Mucosa of descending colon (tissue), 3 donors: ENCODE results near the gene BAG3. TPM values are rescaled to one million over a fixed set of nuclear protein-coding genes. Genes with fewer than 3 reads are reported as not detected.
"Not testable (repeated sequence)": the region's sequence is repeated elsewhere in the genome, so short reads cannot be mapped to it uniquely, and the experiment has no call there.

ENCODE experiments used
- ATAC-seq: fragments of 200-7000 bp; cut with Tn5 transposase; one replicate; pipeline ENCODE4 v1.9.1; 2020; ENCODE audit warnings: mild to moderate bottlenecking, moderate library complexity
- DNase-seq, 3 donors: peaks; one replicate each; pipeline ENCODE4 v3.0.0-alpha.2; 2020
- H3K36me3 ChIP-seq: fragments of 200-600 bp; one replicate; pipeline ENCODE4 v1.8.0; 2021; ENCODE audit warnings: low read depth, mild to moderate bottlenecking
- H3K4me1 ChIP-seq: fragments of 200-600 bp; one replicate; pipeline ENCODE4 v1.8.0; 2021; ENCODE audit warnings: low read depth, mild to moderate bottlenecking
- H3K4me3 ChIP-seq: fragments of 200-600 bp; one replicate; pipeline ENCODE4 v1.8.0; 2021; ENCODE audit warnings: mild to moderate bottlenecking
- H3K9me3 ChIP-seq: fragments of 200-600 bp; one replicate; pipeline ENCODE4 v1.8.0; 2021; ENCODE audit warnings: mild to moderate bottlenecking
- intact Hi-C, 2 donors: fragments of 100-400 bp; cut with DNase I in 1 of 2; cut with micrococcal nuclease in 1 of 2; formaldehyde crosslinking; loops; one replicate each; pipeline versions ENCODE4 v1.11.0 to v1.11.1; 2022; cut with DNase I, micrococcal nuclease
- total RNA-seq, 3 donors: library from RNA; stranded (reverse); fragmentation: NEBNext Ultra II Directional in 2 of 3; extraction: Animal tissue kit (Norgen Biotek cat#: 25700) in 2 of 3; gene quantifications; one replicate each; pipeline versions ENCODE4 v1.2.1 to v1.2.4, GENCODE V29; 2021 to 2023
- TF ChIP-seq, protein P1 (sequence below): fragments of 200-600 bp; IDR thresholded peaks from one replicate; pipeline ENCODE4 v1.8.0; 2022; ENCODE audit warnings: antibody characterized with exemption, mild to moderate bottlenecking
- donor health status: DM: no; HTN: no; CAD: no; lungs with moderate emphysema.
- donor health status: DM: no; HTN: no; CAD: no.
- donor health status: DM: no; HTN: yes; CAD: no.

The BAG3 gene
- total RNA-seq, 3 donors from 2014 or later: 15.4 to 55.9 (median 26.3) TPM

DNA sequence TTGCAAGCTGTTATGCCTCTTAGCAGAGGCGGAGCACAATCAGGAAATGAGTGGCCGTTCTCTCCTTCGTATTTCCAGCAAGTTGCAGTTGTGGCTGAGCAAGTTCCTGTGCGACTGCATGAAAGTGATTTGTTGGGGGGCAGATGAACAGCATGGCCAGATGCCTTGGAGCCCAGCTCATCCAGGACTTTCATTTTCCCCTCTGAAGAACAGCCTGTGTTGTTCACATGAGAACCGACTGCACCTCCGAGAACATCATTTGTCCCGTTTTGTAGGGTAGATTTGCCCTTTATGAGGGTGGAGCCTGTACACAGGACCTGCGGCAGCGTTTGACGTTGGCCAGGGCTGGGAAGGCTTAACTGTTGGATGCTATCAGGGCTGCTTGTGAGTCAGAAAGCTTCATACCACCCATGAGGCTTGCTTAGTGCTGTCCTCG is 4.4 kb downstream of the BAG3 start:
- Histone ChIP-seq H3K9me3 (no peaks in the 10 kb centered on the region), H3K36me3 (no peaks in the 10 kb centered on the region), H3K4me1 (peaks cover 18% of the 10 kb centered on the region), H3K4me3 (no peak overlapping the region)
- intact Hi-C loops: no loop called here
- peak in 1 of 3 donors; percentile 29 for DNase-seq
- TF ChIP-seq, protein P1, sequence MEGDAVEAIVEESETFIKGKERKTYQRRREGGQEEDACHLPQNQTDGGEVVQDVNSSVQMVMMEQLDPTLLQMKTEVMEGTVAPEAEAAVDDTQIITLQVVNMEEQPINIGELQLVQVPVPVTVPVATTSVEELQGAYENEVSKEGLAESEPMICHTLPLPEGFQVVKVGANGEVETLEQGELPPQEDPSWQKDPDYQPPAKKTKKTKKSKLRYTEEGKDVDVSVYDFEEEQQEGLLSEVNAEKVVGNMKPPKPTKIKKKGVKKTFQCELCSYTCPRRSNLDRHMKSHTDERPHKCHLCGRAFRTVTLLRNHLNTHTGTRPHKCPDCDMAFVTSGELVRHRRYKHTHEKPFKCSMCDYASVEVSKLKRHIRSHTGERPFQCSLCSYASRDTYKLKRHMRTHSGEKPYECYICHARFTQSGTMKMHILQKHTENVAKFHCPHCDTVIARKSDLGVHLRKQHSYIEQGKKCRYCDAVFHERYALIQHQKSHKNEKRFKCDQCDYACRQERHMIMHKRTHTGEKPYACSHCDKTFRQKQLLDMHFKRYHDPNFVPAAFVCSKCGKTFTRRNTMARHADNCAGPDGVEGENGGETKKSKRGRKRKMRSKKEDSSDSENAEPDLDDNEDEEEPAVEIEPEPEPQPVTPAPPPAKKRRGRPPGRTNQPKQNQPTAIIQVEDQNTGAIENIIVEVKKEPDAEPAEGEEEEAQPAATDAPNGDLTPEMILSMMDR: no peak
- no peak for ATAC-seq

DNA sequence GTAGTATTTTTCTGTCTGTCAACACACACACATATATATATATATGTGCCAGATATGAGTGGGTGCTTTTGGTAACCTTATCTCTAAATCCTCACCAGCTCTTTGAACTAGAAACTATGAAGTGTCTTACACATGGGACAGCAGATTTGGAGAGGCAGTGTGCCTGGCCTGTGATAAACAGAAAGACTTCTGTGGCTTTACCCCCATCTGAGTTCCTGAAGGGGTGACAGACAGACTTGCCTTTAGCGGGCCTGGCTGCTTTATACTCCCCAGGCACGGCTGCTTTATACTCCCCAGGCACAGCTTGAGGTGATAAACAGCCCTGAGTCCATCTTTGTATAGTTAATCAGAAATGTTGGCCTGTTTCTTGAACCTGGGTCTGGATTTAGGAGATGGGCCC is 5.6 kb downstream of the BAG3 start:
- DNase-seq (no peak), ATAC-seq (no peak)
- Histone ChIP-seq H3K4me3 (no peak overlapping the region), H3K36me3 (no peaks in the 10 kb centered on the region), H3K4me1 (peaks cover 18% of the 10 kb centered on the region), H3K9me3 (no peaks in the 10 kb centered on the region)
- intact Hi-C loops: no loop called here
- TF ChIP-seq, protein P1: no peak

- Histone ChIP-seq H3K4me1 (peaks cover 18% of the 10 kb centered on the region), H3K36me3 (no peaks in the 10 kb centered on the region), H3K9me3 (no peaks in the 10 kb centered on the region), H3K4me3 (no peak overlapping the region)
- no peak for ATAC-seq
- no peak for DNase-seq
- TF ChIP-seq, protein P1: no peak
- intact Hi-C loops: no loop called here
These were observed 6.5 kb downstream of the BAG3 start for GRCh38 chr10:119657725-119658124.

DNA sequence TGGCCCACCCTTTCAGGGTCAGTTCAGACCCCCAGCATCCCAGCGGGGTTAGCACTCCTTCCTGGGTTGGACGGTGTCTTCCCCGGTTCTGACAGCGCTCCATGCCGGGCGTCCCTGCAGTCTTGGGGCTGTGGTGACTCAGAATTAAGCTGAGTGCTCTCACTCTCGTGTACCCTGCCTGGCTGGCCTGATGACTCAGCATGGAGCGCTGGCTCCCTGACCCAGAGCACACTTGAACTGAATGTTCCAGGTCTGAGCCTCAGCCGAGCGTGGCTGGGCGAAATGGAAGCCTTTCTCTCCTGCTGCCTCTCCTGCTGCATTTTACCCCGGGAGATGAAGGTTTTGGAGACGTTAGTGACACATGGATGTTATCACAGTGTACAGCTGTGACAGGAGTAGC is 7.1 kb downstream of the BAG3 start:
- Histone ChIP-seq H3K36me3 (no peaks in the 10 kb centered on the region), H3K9me3 (no peaks in the 10 kb centered on the region), H3K4me1 (peaks cover 18% of the 10 kb centered on the region), H3K4me3 (no peak overlapping the region)
- DNase-seq (peak; percentile 39 to 76 (median 59)), ATAC-seq (peak; percentile 65)
- TF ChIP-seq, protein P1: no peak
- intact Hi-C loops: no loop called here

- intact Hi-C loops: no loop called here
- TF ChIP-seq, protein P1: no peak
- no peak for ATAC-seq
- no peak for DNase-seq
- H3K36me3 ChIP-seq: no peaks in the 10 kb centered on the region
- H3K9me3 ChIP-seq: no peaks in the 10 kb centered on the region
- no peak overlapping the region for H3K4me3 ChIP-seq
- H3K4me1 ChIP-seq: peaks cover 8% of the 10 kb centered on the region
These were observed 8.8 kb downstream of the BAG3 start for GRCh38 chr10:119659951-119660350.

DNA sequence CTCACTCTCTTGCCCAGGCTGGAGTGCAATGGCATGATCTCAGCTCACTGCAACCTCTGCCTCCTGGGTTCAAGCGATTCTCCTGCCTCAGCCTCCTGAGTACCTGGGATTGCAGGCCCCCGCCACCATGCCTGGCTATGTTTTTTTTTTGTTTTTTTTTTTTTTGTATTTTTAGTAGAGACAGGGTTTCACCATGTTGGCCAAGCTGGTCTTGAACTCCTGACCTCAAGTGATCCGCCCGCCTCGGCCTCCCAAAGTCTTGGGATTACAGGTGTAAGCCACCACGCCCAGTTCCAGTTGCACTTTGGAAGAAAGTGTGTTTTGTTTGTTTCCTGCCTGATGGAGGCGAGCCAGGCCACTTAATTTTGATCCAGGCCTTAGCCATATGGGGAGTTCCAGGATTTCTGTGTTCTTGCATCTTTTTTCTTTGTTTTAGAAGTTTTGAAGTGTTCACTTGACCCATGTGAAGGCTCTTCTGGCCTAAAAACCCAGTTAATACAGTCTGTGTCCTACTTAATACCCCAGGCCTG is 11.0 kb downstream of the BAG3 start:
- H3K36me3 ChIP-seq, ATAC-seq, H3K4me1 ChIP-seq, DNase-seq, H3K4me3 ChIP-seq, H3K9me3 ChIP-seq, intact Hi-C loops: not testable (repeated sequence)
